Stimulated activated CD8-positive, alpha-beta memory T cell treated with anti-CD3 and anti-CD28 coated beads, Interleukin-12 subunit alpha, Interleukin-12 subunit beta, amount 100 ng/mL, for 24 hours (primary cell): ENCODE results near the gene TSPAN18.

Source experiments
- DNase-seq: peaks from one replicate; pipeline ENCODE4 v3.0.0-alpha.2; 2020; ENCODE audit errors: extremely low read depth

TSPAN18 gene

DNA sequence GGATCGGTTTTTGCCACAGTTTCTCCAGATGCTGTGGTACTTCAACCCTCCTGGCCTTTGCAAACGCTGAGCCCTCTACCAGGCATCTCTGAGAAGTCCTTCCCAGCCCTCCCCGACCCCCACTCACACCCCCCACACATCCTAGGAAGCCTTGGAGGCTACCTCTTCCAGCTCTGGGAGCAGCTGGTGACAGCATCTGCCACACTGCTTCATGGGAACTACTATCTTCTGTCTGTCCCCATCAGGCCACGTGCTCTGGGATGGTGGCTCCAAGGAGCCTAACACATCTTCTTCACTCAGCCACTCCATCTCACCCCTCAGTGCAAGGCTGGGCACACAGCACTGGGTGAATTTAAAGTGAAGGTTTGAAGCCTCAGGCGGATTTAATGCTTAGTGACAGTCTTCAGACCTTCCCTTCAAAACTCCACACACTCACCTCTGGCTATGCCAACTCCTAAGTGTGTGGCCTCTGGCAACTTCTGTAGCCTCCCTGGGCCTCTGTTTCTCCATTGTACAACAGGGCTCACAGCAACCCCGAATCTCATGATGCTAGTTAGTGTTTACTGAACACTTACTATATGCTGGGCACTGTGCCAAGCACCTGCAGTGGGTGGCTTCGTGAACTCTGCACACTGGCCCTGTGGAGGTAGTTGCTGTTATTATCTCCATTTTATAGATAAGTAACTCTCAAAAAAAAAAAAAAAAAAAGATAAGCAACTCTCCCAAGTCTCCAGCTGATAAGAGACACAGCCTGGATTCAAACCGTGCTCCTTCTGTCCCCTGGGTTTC lies 231.2 kb downstream of the TSPAN18 start:
- DNase-seq = no peak

DNA sequence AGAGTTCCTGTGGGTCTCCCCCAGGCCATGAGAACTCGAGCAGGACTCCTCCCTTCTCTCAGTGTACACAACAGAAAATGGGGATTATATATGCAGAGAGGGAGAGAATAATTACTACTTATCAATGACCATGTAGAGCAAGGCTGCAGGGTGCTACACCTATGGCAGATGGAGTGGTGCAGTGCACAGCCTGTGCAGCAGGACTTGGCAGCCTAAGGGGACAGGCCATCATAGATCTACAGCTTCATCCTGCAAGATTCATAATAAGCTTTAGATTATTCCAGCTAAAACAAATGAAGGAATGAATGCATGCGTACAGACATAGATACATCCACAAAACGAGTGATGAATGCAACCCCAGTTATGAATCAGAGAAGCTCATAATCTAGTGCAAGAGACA lies 232.3 kb downstream of the TSPAN18 start:
- no peak for DNase-seq

DNA sequence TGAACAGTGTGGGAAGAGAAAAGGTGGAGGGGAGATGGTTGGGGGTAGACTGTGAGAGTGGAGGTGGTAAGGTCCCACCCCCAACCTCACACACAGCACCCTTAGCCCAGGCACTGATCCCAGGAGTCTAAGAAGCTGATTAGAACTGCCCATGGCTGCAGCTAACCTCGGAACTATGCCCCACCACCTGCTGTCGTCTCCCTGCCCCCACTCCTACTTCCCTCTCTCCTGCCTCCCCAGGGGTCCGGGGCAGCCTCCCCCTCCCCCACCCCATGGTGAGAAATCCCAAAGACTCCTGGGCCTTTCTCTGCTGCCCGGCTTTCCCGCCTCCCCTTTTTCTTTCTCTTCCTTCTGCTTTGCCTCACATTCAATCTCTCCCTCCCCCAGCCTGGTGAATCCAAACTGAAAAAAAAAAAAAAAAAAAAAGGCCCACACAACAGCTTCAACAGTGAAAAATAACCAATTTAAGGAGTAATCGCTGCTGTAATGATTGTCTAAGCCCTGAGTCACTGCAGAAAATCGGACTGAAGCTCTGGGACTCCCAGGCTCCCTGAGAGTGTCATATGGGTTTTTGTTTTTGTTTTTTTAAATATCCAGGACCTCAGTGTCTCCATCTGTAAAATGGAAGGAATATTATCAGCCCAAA lies 233.6 kb downstream of the TSPAN18 start:
- DNase-seq = no peak

DNA sequence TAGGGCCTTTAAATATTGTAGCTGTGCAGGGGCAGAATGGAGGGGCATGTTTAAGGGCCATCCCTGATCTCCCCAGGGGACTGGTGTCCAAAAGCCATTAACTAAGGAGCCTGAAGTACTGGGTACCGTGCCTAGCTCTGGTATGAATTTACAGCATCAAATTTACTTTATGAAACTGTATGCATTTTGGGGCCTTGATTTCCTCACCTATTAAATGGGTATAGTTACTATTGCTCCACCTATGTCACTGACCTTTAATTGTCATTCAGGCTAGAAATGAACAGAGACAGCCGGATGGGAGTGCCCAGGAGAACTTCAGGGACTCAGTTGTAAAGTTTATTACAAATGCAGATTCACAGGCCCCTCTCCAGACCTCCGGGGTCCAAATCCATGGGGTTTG lies 235.7 kb downstream of the TSPAN18 start:
- no peak for DNase-seq

DNA sequence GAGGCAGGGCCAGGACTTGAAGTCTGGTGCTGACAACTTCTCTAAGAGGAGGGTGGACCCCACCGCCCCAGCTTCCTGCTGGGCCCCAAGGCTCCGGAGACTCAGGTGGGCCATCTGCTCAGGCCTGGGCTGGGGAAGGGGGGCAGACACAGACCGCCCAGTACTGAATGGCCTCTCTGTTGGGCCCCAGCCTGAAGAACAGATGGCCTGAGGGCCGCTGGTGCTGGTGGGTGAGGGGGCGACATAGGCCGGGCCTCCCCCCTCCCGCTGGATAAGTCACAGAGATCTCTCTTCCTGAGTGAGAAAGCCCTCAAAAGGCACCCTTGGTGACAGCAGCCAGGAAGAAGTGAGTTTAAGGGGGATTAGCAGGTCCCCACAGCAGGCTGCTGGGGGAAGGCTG lies 236.4 kb downstream of the TSPAN18 start:
- DNase-seq = no peak

DNA sequence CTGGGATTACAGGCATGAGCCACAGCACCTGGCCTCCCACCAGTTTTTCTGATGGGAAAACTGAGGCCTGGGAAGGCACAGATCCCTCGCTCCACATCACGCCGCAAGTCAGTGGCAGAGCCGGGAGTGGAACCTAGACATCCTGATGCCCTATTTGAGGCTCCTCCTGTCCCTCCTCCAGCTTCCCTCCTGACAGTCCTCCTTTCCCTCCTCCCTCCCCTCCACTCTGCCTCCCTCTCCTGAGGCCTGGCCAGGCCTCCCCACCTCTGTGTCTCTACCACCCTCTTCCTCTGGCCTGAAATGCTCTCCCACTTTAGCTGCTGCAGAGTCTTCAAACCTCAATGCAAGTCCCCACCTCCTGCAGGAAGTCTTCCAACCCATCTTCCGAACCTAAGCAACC lies 237.2 kb downstream of the TSPAN18 start:
- no peak for DNase-seq

DNA sequence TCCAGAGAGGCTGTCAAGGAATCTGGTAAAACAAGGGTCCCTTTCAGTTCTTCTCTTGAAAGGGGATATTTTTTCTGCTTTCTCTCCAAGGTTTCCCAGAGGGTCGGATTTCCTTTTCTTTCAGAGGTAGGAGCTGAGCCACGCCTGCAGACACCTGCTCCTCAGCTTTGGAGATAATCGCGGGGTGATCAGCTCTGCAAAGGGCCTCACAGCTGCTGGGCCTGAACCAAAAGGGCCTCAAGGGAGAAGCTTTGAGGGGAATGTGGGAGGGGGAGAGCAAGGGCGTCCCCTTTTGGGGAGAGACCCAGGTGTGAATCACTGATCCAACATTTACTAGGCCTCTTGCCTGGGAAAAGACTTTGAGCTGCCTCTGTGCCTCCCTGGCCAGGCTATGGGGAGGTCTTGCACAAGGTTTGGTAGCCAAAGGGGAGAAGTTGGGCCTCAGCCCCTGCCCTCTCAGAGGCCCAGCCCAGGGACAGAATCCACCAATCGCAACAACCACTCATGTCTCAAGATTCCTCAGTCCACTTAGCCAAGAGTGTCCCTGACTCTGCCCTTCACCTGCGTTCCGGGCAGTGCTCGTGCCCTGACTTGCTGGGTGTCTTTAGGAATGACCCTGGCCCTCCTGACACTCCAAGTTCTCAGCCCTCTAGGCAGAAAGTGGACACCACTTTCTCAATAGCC lies 237.9 kb downstream of the TSPAN18 start:
- DNase-seq = no peak

DNA sequence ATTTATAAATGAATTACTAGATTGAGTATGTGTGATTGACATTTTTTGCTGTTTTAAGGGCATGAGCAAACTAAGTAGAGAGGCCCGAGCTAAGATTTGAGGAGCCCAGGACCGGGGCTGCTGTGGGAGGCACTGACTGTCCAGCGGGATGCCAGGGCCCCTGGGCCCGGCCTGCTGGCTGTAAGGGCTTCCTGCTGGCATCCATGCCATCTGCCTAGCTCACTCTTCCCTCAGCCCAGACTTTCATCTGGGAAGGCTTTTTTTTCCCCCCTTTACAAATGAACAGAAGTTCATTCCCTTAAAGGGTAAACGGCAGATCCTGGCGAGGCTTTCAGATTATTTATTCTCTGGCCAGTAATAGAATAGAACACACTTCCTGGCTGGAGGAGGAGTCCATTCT lies 239.9 kb downstream of the TSPAN18 start:
- no peak for DNase-seq

DNA sequence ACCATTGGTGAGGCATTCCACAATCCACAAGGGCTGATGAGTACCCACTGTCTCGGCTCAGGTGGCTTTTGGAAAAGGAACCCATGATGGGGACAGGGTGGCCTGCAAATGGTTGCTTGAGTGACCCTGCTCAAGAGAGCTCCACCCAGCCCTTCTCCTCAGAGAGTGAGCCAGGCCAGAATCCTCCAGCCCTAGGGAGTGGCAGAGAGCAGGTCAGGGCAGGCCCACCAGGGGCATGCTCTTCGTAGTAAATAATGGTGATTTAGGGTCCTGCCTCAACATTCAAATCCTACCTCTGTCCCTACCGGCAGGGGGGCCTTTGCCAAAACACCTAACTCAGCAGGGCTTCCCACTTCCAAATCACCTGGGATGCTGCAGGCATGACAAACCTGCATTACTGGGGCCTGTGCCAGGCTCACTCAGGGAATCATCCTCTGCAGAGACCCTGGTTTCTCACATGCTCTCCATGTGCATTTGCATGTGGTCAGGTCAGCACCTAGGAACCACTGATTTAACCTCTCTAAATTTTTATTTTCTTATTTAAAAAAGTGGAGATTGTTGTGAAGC lies 241.3 kb downstream of the TSPAN18 start:
- no peak for DNase-seq

DNA sequence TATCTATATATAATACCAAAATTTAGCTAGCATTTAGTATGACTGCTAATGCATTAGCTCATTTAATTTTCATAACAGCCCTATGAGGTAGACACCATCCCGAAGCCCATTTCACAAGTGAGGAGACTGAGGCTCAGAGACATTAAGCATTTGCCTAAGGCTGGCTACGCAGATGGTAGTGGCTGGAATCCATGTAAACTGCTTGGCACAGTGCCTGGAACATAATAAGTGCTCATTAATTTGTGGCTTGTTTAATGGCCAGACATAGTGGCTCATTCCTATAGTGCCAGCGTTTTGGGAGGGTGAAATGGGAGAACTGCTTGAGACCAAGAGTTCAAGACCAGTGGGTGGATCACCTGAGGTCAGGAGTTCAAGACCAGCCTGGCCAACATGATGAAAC lies 241.7 kb downstream of the TSPAN18 start:
- no peak for DNase-seq

DNA sequence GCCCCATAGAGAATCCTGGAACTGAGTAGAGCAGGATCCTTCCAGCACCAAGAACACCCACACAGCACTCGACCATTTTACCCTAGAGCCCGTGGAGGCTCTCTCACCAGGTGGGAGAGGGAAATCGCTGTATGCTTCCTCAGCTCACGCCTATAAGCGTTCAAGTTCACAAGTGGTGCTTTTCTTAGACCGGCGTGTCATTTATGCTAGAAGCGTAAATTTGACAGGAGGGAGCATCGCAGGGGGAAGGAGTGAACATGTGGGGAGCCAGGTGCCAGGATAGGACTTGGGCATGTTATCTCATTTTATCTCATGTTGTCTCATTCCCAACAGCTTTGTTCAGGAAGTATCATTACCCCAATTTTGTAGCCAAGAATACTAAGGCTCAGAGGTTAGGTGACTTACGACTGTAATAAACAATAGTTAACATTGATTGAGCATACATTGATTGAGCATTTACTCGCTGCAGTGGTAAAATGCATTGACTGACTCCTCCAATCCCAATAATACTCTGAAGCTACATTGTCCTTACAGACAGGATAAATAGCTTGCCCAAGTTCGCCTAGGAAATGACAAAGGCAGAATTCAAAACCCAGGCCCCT lies 243.0 kb downstream of the TSPAN18 start:
- DNase-seq = no peak

DNA sequence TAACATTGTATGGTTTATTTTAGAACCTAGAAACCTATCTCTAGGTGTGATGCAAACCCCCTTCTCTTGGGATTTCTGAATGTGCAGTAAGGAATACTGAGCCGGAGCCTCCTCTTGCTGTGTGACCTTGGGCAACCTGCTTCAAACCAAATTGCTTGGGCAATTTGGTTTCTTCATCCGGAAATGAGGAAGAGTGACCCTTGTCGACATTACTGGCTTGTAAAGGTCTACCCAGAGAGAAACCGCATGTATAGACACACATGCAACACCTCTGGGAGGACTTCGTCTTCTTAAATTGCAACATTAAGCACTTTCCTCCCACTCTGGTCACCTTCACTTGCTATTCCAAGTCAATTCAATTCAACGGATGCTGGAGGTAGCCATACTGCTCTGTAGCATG lies 243.5 kb downstream of the TSPAN18 start:
- no peak for DNase-seq

DNA sequence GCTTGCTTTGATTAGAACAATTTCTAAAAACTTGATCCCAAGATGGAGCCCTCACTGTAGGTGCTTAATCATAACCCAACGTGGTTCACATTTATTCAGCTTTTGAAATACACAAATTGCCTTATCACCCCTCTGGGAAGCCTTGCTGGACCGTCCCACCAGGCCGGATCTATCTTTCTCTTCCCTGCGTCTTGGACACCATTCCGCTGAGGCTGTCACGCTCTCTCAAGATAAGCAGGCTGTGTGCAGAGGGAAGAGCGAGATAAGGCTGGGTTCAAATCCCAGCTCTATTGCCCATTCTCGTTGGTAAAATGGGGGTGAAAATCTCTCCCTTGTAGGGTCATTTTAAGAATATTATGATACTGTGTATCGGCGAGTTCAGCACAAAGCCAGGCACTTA lies 244.4 kb downstream of the TSPAN18 start:
- no peak for DNase-seq

DNA sequence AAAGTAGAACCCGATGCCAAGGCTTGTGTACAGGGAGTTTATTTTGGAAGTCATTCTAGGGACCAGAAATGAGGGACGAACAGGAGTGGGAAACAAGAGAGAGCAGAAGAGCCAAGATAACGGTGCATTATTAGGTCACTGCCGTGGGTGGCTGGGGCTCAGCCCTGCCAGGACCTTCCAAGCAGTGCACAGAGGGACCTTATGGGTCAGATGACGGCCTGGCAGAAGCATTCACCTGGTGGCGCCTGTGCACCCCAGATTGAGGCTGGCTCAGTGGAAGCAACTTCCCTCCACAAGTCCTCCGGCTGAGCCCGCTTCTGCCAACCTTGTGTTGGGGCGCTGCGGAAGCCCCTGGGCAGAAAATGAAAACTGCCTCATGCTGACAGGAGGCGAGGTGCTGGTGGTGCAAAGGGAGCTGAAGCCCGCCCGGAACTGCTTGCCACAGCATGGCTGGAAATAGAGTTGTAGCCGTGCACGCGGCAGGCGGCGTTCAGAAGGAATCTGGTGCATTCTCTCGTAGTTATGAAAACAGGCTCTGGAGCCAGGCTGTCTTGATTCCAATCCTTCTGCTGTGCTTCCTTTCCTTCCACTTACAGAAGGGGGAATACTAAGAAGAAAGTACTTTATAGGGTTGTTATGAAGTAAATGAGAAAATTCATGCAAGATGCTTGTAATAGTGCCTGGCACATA lies 246.1 kb downstream of the TSPAN18 start:
- no peak for DNase-seq

DNA sequence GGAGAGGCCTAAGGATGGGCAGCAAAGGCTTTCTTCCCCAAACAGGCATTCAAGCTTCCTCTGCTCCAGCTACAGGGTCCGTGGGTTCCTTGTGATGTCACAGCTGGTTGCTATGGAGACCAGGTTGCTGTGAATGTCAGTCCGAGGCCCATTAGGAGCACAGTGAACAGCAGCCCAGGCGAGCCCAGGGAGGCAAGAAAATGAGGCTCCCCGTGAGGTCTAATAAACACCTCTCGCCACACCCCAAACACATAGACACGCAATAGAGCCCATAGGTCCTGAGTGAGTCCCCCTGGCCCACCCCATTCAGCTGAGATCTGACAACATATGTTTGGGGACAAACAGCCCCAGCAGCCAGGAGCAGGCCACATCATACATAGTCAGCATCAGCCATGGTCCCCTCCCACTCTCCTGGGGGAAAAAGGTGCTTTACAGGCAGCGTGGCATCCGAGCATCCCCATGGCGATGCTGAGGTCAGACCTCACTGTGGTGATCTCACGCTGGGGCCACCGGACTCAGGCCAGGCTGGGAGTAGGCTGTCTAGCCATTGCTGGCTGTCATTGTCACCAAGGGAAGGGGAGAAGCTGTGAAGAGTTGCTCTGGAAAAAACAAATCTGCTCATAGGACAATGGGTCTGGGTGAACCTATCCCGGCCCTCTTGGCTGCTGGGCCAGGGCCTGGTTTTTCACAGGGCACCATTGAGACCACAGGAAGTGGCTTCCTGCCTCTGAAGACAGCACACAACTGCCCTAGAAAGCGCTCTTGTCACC lies 247.1 kb downstream of the TSPAN18 start:
- no peak for DNase-seq

DNA sequence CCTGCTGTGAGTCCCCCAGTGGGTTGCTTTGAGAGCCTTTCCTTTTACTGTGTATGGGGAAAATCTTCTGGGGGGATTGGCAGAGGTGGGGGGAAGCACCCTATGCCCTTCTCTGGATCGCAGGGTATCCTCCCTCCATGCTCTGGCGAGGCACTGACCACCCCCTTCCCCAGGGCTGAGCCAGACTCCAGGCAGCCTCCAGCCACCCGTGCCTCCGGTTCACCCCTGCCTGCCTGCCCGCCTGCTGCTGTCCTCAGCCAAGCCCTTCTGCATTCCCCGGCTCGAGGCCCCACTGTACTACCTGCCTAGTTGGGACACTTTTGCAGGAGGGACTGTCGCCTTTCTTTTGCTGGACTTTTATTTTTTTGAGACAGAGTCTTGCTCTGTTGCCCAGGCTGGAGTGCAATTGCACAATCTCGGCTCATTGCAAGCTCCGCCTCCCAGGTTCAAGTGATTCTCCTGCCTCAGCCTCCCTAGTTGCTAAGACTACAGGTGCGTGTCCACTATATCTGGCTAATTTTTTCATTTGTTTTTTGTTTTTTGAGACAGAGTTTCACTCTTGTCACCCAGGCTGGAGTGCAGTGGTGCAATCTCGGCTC lies 247.7 kb downstream of the TSPAN18 start:
- DNase-seq = no peak

DNA sequence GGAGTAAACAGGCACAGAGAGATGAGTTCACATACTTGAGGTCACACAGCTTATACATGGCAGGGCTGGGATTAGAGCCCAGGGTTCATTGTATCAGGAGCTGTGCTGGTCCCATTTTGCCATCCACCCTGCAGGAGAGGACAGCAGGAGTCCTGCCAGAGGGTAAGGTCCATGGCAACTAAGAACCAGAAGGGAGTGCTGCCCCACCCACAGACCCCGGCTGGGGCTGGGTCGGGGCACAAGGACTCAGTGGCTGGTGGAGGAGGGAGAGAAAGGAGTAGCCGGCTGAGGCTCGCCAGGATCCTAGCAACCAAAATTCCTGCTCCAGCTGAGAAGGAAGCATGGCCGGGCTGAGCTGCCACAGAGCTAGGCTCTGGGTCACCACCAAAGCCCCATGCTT lies 249.8 kb downstream of the TSPAN18 start:
- no peak for DNase-seq

DNA sequence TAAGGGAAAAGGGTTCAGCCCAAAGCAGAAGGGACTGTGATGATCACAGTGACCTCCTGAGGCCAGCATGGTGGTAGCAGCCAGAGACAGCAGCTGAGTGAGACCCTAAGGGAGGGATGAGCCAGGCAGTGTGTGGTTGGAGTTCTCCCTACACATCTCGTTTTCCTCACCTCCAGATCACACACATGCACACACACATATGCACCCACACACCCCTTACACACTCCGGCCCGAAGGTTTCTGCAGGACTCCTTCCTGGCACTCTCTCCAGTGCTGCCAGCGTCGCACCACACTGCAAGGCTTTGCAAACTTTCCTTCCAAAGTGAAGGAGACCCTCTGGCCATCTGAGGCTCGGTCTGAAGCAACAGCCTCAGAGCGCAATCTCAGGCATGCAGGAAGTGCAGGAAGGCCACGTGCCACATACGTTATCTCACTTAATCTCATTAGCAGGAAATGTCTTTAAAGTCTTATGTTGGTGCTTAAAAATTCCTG lies 250.8 kb downstream of the TSPAN18 start:
- no peak for DNase-seq

DNA sequence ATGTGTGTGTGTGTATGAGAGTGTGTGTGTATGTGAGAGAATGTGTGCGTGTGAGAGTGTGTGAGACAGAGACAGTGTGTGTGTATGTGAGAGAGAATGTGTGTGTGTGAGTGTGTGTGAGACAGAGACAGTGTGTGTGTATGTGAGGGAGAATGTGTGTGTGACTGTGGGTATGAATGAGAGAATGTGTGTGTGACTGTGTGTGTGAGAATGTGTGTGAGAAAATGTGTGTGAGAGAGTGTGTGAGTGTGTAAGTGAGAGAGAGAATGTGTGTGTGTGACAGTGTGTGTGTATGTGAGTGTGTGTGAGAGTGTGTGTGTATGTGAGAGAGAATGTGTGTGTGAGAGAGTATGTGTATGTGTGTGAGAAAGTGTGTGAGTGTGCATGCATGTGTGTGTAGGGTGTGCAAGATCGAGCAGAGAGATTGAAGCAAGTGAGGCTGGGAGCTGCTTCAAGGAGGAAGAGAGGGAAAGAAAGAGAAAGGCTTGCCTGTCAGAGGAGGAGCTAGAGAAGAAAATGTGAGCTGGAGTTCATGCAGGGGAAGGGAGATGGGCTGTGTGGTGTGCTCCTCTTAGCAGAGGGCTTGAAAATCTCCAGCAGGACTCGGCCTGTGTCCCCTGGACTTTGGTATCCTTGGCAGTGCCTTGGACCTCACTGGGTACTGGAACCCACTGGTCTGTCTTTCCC lies 251.7 kb downstream of the TSPAN18 start:
- no peak for DNase-seq

DNA sequence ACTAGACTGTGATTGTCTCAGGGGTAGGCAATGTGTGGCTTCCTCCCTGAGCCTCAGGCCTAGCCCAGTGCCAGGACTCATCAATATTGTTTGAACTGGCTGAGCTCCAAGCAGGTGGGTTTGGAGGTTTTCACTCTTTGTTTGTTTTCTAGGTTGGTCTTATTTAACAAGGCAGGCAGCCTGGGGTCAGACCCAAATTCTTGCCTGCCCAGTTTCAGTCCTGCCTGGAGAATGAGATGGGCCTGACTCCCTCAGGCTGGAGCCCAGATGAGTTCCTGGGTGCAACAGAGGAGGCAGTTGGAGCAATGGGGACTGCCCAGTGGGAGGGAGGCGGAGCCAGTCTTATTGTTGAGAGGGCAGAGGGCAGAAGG lies 252.2 kb downstream of the TSPAN18 start:
- DNase-seq = no peak
